HG03439 (cell line): ENCODE measurements around the gene SLC7A5.
"Not testable (repeated sequence)": the region's sequence is repeated elsewhere in the genome, so short reads cannot be mapped to it uniquely, and the experiment has no call there.

Source experiments
- ATAC-seq: cut with Tn5 transposase; IDR thresholded peaks from one replicate; pipeline ENCODE4 v1.9.1; 2021; ENCODE audit warnings: mild to moderate bottlenecking, moderate library complexity; ENCODE audit not compliant: unreplicated experiment

The SLC7A5 gene

GRCh38 chr16:87869061-87869878 is at the start of gene SLC7A5:
TSS of gene SLC7A5 (minus strand) at chr16:87869507. CDS start at chr16:87869422, 85 bp downstream.
- peak; percentile 64 for ATAC-seq

- no peak for ATAC-seq
Observed at GRCh38 chr16:87918338-87918737, 49.0 kb upstream of the SLC7A5 start.

- ATAC-seq: no peak
Observed at GRCh38 chr16:87917503-87917902, 48.2 kb upstream of the SLC7A5 start.

- ATAC-seq: no peak
Observed at GRCh38 chr16:87914812-87915211, 45.5 kb upstream of the SLC7A5 start.

- not testable (repeated sequence) for ATAC-seq
Observed at GRCh38 chr16:87914021-87914725, 44.9 kb upstream of the SLC7A5 start.

- ATAC-seq: not testable (repeated sequence)
Observed at GRCh38 chr16:87912691-87913090, 43.4 kb upstream of the SLC7A5 start.

- ATAC-seq: not testable (repeated sequence)
Observed at GRCh38 chr16:87911106-87911763, 41.9 kb upstream of the SLC7A5 start.

- peak; percentile 63 for ATAC-seq
Observed at GRCh38 chr16:87909203-87909935, 40.1 kb upstream of the SLC7A5 start.

GRCh38 chr16:87908101-87908500 is 38.8 kb upstream of the SLC7A5 start:
- ATAC-seq: not testable (repeated sequence)

- not testable (repeated sequence) for ATAC-seq
Observed at GRCh38 chr16:87905521-87905920, 36.2 kb upstream of the SLC7A5 start.

GRCh38 chr16:87904963-87905362 is 35.7 kb upstream of the SLC7A5 start:
- not testable (repeated sequence) for ATAC-seq

GRCh38 chr16:87900489-87900888 is 31.2 kb upstream of the SLC7A5 start:
- ATAC-seq: not testable (repeated sequence)

- no peak for ATAC-seq
Observed at GRCh38 chr16:87897521-87898505, 28.5 kb upstream of the SLC7A5 start.

GRCh38 chr16:87896924-87897520 is 27.7 kb upstream of the SLC7A5 start:
- ATAC-seq: not testable (repeated sequence)

- ATAC-seq: not testable (repeated sequence)
Observed at GRCh38 chr16:87896176-87896890, 27.0 kb upstream of the SLC7A5 start.

GRCh38 chr16:87895641-87896141 is 26.4 kb upstream of the SLC7A5 start:
- peak; percentile 47 for ATAC-seq

GRCh38 chr16:87894005-87894404 is 24.7 kb upstream of the SLC7A5 start:
- ATAC-seq: not testable (repeated sequence)

- ATAC-seq: no peak
Observed at GRCh38 chr16:87891764-87892163, 22.5 kb upstream of the SLC7A5 start.
